ENCODE data around the gene TMEM37.

Gene TMEM37

GRCh38 chr2:119405151-119405550 lies 26.5 kb upstream of the TMEM37 start:
- in situ Hi-C loops (cut with HindIII; ENCODE audit: low pct_ligation_motif_present, low sequenced_read_pairs), result loop anchor here (10.0 kb wide), 1 partner anchor 70 kb away; no protein-coding TSS in a partner anchor
- Histone ChIP-seq H3K36me3 (replicated peaks) (no peaks in the 10 kb centered on the region), H3K4me3 (ENCODE audit: low read depth, low read length) (no peak overlapping the region), H3K27me3 (replicated peaks) (no peaks in the 10 kb centered on the region), H3K27ac (no peak overlapping the region)
- no peak for TF ChIP-seq CTCF (IDR thresholded peaks at IDR 0.05; ENCODE audit: low read depth, low read length, missing control alignments)
- DNase-seq, result no peak

- in situ Hi-C loops (cut with HindIII; ENCODE audit: low pct_ligation_motif_present, low sequenced_read_pairs), result loop anchor here (10.0 kb wide), 1 partner anchor 67 kb away; no protein-coding TSS in a partner anchor
- H3K27me3 ChIP-seq (replicated peaks), result no peaks in the 10 kb centered on the region
- H3K27ac ChIP-seq, result no peak overlapping the region
- no peaks in the 10 kb centered on the region for H3K36me3 ChIP-seq (replicated peaks)
- DNase-seq, result peak; percentile 46
- TF ChIP-seq CTCF (IDR thresholded peaks at IDR 0.05; ENCODE audit: low read depth, low read length, missing control alignments), result peak; percentile 82
- H3K4me3 ChIP-seq (ENCODE audit: low read depth, low read length), result no peak overlapping the region
Observed at GRCh38 chr2:119407430-119408220, 24.0 kb upstream of the TMEM37 start.

DNA sequence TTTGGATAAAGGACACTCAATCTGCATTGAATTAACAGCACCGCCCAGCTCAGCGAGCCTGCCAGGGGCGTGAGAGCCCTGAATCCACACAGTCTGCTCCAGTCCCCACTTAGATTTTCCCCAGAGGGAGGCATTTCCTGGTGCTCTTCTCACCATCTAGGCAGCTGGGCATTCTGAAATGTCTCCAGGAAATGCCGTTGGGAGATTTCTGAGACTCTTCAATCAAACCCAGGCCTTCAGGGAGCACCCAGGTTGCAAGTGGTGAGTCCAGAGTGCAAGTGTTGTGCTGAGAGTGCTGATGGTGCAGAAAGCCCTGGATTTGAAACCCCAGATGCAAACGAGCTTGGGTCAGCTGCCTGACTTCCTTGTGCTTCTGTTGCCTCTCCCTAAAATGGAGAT lies 23.4 kb upstream of the TMEM37 start:
- no peak for DNase-seq
- Histone ChIP-seq H3K27me3 (replicated peaks) (no peaks in the 10 kb centered on the region), H3K4me3 (ENCODE audit: low read depth, low read length) (no peak overlapping the region), H3K27ac (no peak overlapping the region), H3K36me3 (replicated peaks) (no peaks in the 10 kb centered on the region)
- in situ Hi-C loops (cut with HindIII; ENCODE audit: low pct_ligation_motif_present, low sequenced_read_pairs), result loop anchor here (10.0 kb wide), 1 partner anchor 67 kb away; no protein-coding TSS in a partner anchor
- no peak for TF ChIP-seq CTCF (IDR thresholded peaks at IDR 0.05; ENCODE audit: low read depth, low read length, missing control alignments)

DNA sequence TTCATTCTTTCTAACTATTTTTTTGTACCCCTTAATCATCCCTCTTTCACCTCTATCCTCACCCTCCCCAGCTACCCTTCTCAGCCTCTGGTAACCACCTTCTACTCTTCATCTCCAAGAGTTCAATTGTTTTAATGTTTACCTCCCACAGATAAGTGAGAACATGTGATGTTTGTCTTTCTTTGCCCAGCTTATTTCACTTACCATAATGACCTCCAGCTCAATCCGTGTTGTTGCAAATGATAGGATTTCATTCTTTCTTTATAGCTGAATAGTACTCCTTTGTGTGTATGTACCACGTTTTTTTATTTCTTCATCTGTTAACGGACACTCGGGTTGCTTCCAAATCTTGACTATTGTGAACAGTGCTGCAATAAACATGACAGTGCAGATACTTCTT lies 22.1 kb upstream of the TMEM37 start:
- no peaks in the 10 kb centered on the region for H3K27me3 ChIP-seq (replicated peaks)
- no peak for TF ChIP-seq CTCF (IDR thresholded peaks at IDR 0.05; ENCODE audit: low read depth, low read length, missing control alignments)
- no peaks in the 10 kb centered on the region for H3K36me3 ChIP-seq (replicated peaks)
- no peak overlapping the region for H3K27ac ChIP-seq
- in situ Hi-C loops (cut with HindIII; ENCODE audit: low pct_ligation_motif_present, low sequenced_read_pairs), result loop anchor here (10.0 kb wide), 1 partner anchor 65 kb away; no protein-coding TSS in a partner anchor
- no peak overlapping the region for H3K4me3 ChIP-seq (ENCODE audit: low read depth, low read length)
- DNase-seq, result no peak

- in situ Hi-C loops (cut with HindIII; ENCODE audit: low pct_ligation_motif_present, low sequenced_read_pairs), result no loop called here
- no peak for DNase-seq
- TF ChIP-seq CTCF (IDR thresholded peaks at IDR 0.05; ENCODE audit: low read depth, low read length, missing control alignments), result no peak
- no peaks in the 10 kb centered on the region for H3K27me3 ChIP-seq (replicated peaks)
- no peak overlapping the region for H3K4me3 ChIP-seq (ENCODE audit: low read depth, low read length)
- no peaks in the 10 kb centered on the region for H3K36me3 ChIP-seq (replicated peaks)
- no peak overlapping the region for H3K27ac ChIP-seq
Observed at GRCh38 chr2:119414894-119415293, 16.8 kb upstream of the TMEM37 start.

All from brain microvascular endothelial cell (primary cell).